ENCODE results near the gene GLB1L2. TPM values are rescaled to one million over a fixed set of nuclear protein-coding genes. Genes with fewer than 3 reads are reported as not detected.

Gene GLB1L2
- total and polyA plus RNA-seq, 2 experiments from 2014 or later = 3.3 to 12.3 TPM

DNA sequence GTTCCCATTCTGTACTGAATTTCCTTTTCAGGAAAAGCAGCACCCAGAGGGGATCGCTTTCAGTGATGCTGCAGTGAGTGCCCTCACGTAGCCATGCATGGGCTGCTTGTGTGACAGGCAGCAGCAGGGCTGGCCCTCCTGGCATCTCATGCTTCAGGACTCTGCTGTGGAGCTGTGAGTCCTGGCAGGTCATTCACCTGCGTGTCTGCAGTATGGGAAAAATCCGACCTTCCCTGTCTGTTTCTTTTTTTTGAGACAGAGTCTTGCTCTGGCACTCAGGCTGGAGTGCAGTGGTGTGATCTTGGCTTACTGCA lies 13.4 kb downstream of the GLB1L2 start (continued):
- TF ChIP-seq ETS1 (IDR thresholded peaks at IDR 0.05) (no peak), STAT1 (IDR thresholded peaks at IDR 0.05; ENCODE audit: unreplicated experiment) (no peak)

- Mint-ChIP-seq H3K9me3 (no peaks in the 10 kb centered on the region), H3K4me3 (no peak overlapping the region), H3K27ac (no peak overlapping the region), H3K27me3 (ENCODE audit: insufficient read depth, low read depth, poor library complexity) (peaks cover 7% of the 10 kb centered on the region), H3K4me1 (peaks cover 25% of the 10 kb centered on the region), H3K36me3 (ENCODE audit: low read depth) (no peaks in the 10 kb centered on the region)
- Histone ChIP-seq H3K27me3 (ENCODE audit: insufficient read depth) (no peaks in the 10 kb centered on the region), H2AFZ (no peak overlapping the region), H4K20me1 (replicated peaks; ENCODE audit: insufficient read depth) (no peaks in the 10 kb centered on the region), H3K4me2 (no peak overlapping the region), H3K36me3 (ENCODE audit: insufficient read depth) (no peaks in the 10 kb centered on the region), H3K4me3 (no peak overlapping the region), H3K79me2 (replicated peaks; ENCODE audit: insufficient read depth) (no peaks in the 10 kb centered on the region), H3K27ac (ENCODE audit: low read depth) (no peak overlapping the region), H3F3A (replicated peaks; ENCODE audit: low read depth) (no peaks in the 10 kb centered on the region), H3K9me2 (ENCODE audit: insufficient read depth) (0 out of 2 replicates have a peak, but pooled peaks cover 3% of the 10 kb centered on the region), H3K4me1 (ENCODE audit: insufficient read depth) (peaks cover 16% of the 10 kb centered on the region)
- no peak for DNase-seq (ENCODE audit: low spot score)
- ATAC-seq = no peak
- TF ChIP-seq, protein P1, sequence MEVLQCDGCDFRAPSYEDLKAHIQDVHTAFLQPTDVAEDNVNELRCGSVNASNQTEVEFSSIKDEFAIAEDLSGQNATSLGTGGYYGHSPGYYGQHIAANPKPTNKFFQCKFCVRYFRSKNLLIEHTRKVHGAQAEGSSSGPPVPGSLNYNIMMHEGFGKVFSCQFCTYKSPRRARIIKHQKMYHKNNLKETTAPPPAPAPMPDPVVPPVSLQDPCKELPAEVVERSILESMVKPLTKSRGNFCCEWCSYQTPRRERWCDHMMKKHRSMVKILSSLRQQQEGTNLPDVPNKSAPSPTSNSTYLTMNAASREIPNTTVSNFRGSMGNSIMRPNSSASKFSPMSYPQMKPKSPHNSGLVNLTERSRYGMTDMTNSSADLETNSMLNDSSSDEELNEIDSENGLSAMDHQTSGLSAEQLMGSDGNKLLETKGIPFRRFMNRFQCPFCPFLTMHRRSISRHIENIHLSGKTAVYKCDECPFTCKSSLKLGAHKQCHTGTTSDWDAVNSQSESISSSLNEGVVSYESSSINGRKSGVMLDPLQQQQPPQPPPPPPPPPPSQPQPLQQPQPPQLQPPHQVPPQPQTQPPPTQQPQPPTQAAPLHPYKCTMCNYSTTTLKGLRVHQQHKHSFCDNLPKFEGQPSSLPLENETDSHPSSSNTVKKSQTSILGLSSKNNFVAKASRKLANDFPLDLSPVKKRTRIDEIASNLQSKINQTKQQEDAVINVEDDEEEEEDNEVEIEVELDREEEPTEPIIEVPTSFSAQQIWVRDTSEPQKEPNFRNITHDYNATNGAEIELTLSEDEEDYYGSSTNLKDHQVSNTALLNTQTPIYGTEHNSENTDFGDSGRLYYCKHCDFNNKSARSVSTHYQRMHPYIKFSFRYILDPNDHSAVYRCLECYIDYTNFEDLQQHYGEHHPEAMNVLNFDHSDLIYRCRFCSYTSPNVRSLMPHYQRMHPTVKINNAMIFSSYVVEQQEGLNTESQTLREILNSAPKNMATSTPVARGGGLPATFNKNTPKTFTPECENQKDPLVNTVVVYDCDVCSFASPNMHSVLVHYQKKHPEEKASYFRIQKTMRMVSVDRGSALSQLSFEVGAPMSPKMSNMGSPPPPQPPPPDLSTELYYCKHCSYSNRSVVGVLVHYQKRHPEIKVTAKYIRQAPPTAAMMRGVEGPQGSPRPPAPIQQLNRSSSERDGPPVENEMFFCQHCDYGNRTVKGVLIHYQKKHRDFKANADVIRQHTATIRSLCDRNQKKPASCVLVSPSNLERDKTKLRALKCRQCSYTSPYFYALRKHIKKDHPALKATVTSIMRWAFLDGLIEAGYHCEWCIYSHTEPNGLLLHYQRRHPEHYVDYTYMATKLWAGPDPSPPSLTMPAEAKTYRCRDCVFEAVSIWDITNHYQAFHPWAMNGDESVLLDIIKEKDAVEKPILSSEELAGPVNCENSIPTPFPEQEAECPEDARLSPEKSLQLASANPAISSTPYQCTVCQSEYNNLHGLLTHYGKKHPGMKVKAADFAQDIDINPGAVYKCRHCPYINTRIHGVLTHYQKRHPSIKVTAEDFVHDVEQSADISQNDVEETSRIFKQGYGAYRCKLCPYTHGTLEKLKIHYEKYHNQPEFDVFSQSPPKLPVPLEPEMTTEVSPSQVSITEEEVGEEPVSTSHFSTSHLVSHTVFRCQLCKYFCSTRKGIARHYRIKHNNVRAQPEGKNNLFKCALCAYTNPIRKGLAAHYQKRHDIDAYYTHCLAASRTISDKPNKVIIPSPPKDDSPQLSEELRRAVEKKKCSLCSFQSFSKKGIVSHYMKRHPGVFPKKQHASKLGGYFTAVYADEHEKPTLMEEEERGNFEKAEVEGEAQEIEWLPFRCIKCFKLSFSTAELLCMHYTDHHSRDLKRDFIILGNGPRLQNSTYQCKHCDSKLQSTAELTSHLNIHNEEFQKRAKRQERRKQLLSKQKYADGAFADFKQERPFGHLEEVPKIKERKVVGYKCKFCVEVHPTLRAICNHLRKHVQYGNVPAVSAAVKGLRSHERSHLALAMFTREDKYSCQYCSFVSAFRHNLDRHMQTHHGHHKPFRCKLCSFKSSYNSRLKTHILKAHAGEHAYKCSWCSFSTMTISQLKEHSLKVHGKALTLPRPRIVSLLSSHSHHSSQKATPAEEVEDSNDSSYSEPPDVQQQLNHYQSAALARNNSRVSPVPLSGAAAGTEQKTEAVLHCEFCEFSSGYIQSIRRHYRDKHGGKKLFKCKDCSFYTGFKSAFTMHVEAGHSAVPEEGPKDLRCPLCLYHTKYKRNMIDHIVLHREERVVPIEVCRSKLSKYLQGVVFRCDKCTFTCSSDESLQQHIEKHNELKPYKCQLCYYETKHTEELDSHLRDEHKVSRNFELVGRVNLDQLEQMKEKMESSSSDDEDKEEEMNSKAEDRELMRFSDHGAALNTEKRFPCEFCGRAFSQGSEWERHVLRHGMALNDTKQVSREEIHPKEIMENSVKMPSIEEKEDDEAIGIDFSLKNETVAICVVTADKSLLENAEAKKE (CRISPR knock-in tag; IDR thresholded peaks at IDR 0.05) = no peak
- TF ChIP-seq CTCF (conservative IDR thresholded peaks at IDR 0.05; ENCODE audit: low read depth in 2 of 2) (no peak), POLR2AphosphoS5 (IDR thresholded peaks at IDR 0.05; ENCODE audit: low read depth) (no peak), EZH2phosphoT487 (IDR thresholded peaks at IDR 0.05; ENCODE audit: unreplicated experiment) (no peak), JUNB (IDR thresholded peaks at IDR 0.05; ENCODE audit: unreplicated experiment) (no peak), EZH2 (IDR thresholded peaks at IDR 0.05; ENCODE audit: low read depth, unreplicated experiment) (no peak), NANOG (IDR thresholded peaks at IDR 0.05; ENCODE audit: borderline replicate concordance) (no peak), ZNF114 (CRISPR knock-in tag; IDR thresholded peaks at IDR 0.05) (no peak), ZNF331 (CRISPR knock-in tag; IDR thresholded peaks at IDR 0.05; ENCODE audit: low read depth) (no peak)
- TF ChIP-seq, protein P2, sequence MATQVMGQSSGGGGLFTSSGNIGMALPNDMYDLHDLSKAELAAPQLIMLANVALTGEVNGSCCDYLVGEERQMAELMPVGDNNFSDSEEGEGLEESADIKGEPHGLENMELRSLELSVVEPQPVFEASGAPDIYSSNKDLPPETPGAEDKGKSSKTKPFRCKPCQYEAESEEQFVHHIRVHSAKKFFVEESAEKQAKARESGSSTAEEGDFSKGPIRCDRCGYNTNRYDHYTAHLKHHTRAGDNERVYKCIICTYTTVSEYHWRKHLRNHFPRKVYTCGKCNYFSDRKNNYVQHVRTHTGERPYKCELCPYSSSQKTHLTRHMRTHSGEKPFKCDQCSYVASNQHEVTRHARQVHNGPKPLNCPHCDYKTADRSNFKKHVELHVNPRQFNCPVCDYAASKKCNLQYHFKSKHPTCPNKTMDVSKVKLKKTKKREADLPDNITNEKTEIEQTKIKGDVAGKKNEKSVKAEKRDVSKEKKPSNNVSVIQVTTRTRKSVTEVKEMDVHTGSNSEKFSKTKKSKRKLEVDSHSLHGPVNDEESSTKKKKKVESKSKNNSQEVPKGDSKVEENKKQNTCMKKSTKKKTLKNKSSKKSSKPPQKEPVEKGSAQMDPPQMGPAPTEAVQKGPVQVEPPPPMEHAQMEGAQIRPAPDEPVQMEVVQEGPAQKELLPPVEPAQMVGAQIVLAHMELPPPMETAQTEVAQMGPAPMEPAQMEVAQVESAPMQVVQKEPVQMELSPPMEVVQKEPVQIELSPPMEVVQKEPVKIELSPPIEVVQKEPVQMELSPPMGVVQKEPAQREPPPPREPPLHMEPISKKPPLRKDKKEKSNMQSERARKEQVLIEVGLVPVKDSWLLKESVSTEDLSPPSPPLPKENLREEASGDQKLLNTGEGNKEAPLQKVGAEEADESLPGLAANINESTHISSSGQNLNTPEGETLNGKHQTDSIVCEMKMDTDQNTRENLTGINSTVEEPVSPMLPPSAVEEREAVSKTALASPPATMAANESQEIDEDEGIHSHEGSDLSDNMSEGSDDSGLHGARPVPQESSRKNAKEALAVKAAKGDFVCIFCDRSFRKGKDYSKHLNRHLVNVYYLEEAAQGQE (IDR thresholded peaks at IDR 0.05; ENCODE audit: unreplicated experiment) = no peak
Measured at GRCh38 chr11:134346101-134346975, 14.6 kb downstream of the GLB1L2 start.

Measured in GM23338 (cell line).